GM21529 (cell line): ENCODE measurements around the gene UROC1.

Experiments
- ATAC-seq: cut with Tn5 transposase; IDR thresholded peaks from one replicate; pipeline ENCODE4 v1.9.1; 2021; ENCODE audit not compliant: unreplicated experiment

Gene UROC1

GRCh38 chr3:126464494-126464893 lies 53.1 kb downstream of the UROC1 start:
- ATAC-seq = no peak

GRCh38 chr3:126464093-126464492 lies 53.5 kb downstream of the UROC1 start:
- ATAC-seq = no peak

GRCh38 chr3:126463521-126463920 lies 54.1 kb downstream of the UROC1 start:
- no peak for ATAC-seq

- ATAC-seq = no peak
These were observed 56.0 kb downstream of the UROC1 start for GRCh38 chr3:126461450-126462070.

- ATAC-seq = no peak
These were observed 57.2 kb downstream of the UROC1 start for GRCh38 chr3:126460381-126460780.

- ATAC-seq = no peak
These were observed 57.8 kb downstream of the UROC1 start for GRCh38 chr3:126459763-126460127.

- no peak for ATAC-seq
These were observed 58.3 kb downstream of the UROC1 start for GRCh38 chr3:126459111-126459762.

GRCh38 chr3:126456766-126457388 lies 60.7 kb downstream of the UROC1 start:
- ATAC-seq = no peak

- ATAC-seq = no peak
These were observed 61.4 kb downstream of the UROC1 start for GRCh38 chr3:126456211-126456610.

- ATAC-seq = no peak
These were observed 63.0 kb downstream of the UROC1 start for GRCh38 chr3:126454437-126455198.

GRCh38 chr3:126454025-126454424 lies 63.5 kb downstream of the UROC1 start:
- ATAC-seq = no peak

- no peak for ATAC-seq
These were observed 65.4 kb downstream of the UROC1 start for GRCh38 chr3:126452213-126452612.

- ATAC-seq = no peak
These were observed 66.1 kb downstream of the UROC1 start for GRCh38 chr3:126451511-126451910.

GRCh38 chr3:126450744-126451143 lies 66.8 kb downstream of the UROC1 start:
- no peak for ATAC-seq

- ATAC-seq = no peak
These were observed 67.4 kb downstream of the UROC1 start for GRCh38 chr3:126450219-126450618.

GRCh38 chr3:126449621-126450051 lies 67.9 kb downstream of the UROC1 start:
- ATAC-seq = no peak

GRCh38 chr3:126448893-126449180 lies 68.7 kb downstream of the UROC1 start:
- no peak for ATAC-seq

GRCh38 chr3:126448136-126448892 lies 69.3 kb downstream of the UROC1 start:
- no peak for ATAC-seq

GRCh38 chr3:126447456-126448106 lies 70.0 kb downstream of the UROC1 start:
- no peak for ATAC-seq

GRCh38 chr3:126446791-126447190 lies 70.8 kb downstream of the UROC1 start:
- ATAC-seq = no peak

GRCh38 chr3:126446301-126446700 lies 71.3 kb downstream of the UROC1 start:
- no peak for ATAC-seq
